H1 (cell line): ENCODE data around the gene ASTN2. TPM values are rescaled to one million over a fixed set of nuclear protein-coding genes. Genes with fewer than 3 reads are reported as not detected.

Experiments used
- CTCF ChIA-PET: fragments of 300-600 bp; sonication (Branson Sonifier 250); formaldehyde crosslinking; loops from one replicate; lab custom pipeline; 2021; ENCODE audit not compliant: partially characterized antibody; lab: Charles Lee
- POLR2A ChIA-PET: fragments of 300-600 bp; sonication (Branson Sonifier 250); formaldehyde crosslinking; loops from one replicate; lab custom pipeline; 2021; ENCODE audit warnings: inconsistent platforms; ENCODE audit not compliant: partially characterized antibody; lab: Charles Lee
- DNase-seq, 2 experiments: peaks; one replicate each; pipeline versions ENCODE4 v3.0.0 to v3.0.0-alpha.2; 2010 to 2022; ENCODE audit warnings: low spot score in 2 of 2, low read depth in 1 of 2, mixed read lengths in 1 of 2
- FAIRE-seq: peaks from 2 replicates; lab custom pipeline; 2011; peaks lifted over from hg19 to GRCh38; lab: Jason Lieb, UNC
- H2AFZ ChIP-seq: 2 replicates; pipeline ENCODE4 v1.8.1; 2012; ENCODE audit warnings: low read length, inconsistent platforms
- H2AK5ac ChIP-seq: 2 replicates; pipeline ENCODE4 v1.6.1; 2013; ENCODE audit warnings: low read depth, low read length
- H2BK120ac ChIP-seq: replicated peaks from 2 replicates; pipeline ENCODE3; 2013; ENCODE audit warnings: low read depth, low read length, inconsistent platforms
- H2BK12ac ChIP-seq: 2 replicates; pipeline ENCODE4 v1.6.1; 2013; ENCODE audit warnings: low read depth, low read length
- H2BK15ac ChIP-seq: 2 replicates; pipeline ENCODE4 v1.6.1; 2013; ENCODE audit warnings: low read length
- H2BK20ac ChIP-seq: 2 replicates; pipeline ENCODE4 v1.6.1; 2013; ENCODE audit warnings: low read length
- H2BK5ac ChIP-seq: 2 replicates; pipeline ENCODE4 v1.6.1; 2013; ENCODE audit warnings: low read depth, low read length
- H3K14ac ChIP-seq: 2 replicates; pipeline ENCODE4 v1.6.1; 2013; ENCODE audit warnings: inconsistent platforms; ENCODE audit not compliant: insufficient read length
- H3K18ac ChIP-seq: 2 replicates; pipeline ENCODE4 v1.6.1; 2013; ENCODE audit warnings: low read length; ENCODE audit errors: extremely low read depth
- H3K23ac ChIP-seq: 2 replicates; pipeline ENCODE4 v1.6.1; 2013; ENCODE audit warnings: inconsistent platforms; ENCODE audit not compliant: insufficient read length
- H3K23me2 ChIP-seq: 2 replicates; pipeline ENCODE4 v1.6.1; 2013; ENCODE audit warnings: low read depth, low read length
- H3K27ac ChIP-seq: 2 replicates; pipeline ENCODE4 v1.6.1; 2011; ENCODE audit warnings: low read depth, low read length, inconsistent platforms
- H3K27me3 ChIP-seq, 4 experiments: replicated peaks in 1 of 4; 1 replicate in 1 of 4; 2 replicates in 3 of 4; pipeline versions ENCODE4 v1.6.1 to v1.8.1; 2011 to 2013; ENCODE audit warnings: low read length in 3 of 4, mild to moderate bottlenecking in 3 of 4, inconsistent platforms in 2 of 4, mixed read lengths in 2 of 4, moderate library complexity in 1 of 4; ENCODE audit not compliant: control insufficient read depth in 3 of 4, insufficient read depth in 3 of 4; ENCODE audit errors: extremely low read depth in 1 of 4
- H3K36me3 ChIP-seq, 4 experiments: 2 replicates each; pipeline versions ENCODE4 v1.6.1 to v1.8.1; 2011 to 2013; ENCODE audit warnings: mild to moderate bottlenecking in 4 of 4, low read length in 3 of 4, moderate library complexity in 2 of 4, control low read depth in 1 of 4, inconsistent platforms in 1 of 4; ENCODE audit not compliant: insufficient read depth in 4 of 4, control insufficient read depth in 2 of 4
- H3K4ac ChIP-seq: replicated peaks from 2 replicates; pipeline ENCODE3; 2013; ENCODE audit warnings: low read length, low read depth, mixed read lengths, inconsistent platforms; ENCODE audit not compliant: insufficient read length
- H3K4me1 ChIP-seq, 4 experiments: replicated peaks in 1 of 4; 1 replicate in 1 of 4; 2 replicates in 3 of 4; pipeline versions ENCODE4 v1.6.1 to v1.8.1; 2011 to 2013; ENCODE audit warnings: low read length in 3 of 4, inconsistent platforms in 2 of 4, mixed read lengths in 1 of 4; ENCODE audit not compliant: insufficient read depth in 4 of 4, control insufficient read depth in 3 of 4
- H3K4me2 ChIP-seq, 2 experiments: 2 replicates each; pipeline versions ENCODE4 v1.6.1 to v1.8.1; 2011 to 2013; ENCODE audit warnings: low read depth in 2 of 2, low read length in 2 of 2, control low read depth in 1 of 2, inconsistent platforms in 1 of 2, mild to moderate bottlenecking in 1 of 2; ENCODE audit not compliant: insufficient read depth in 1 of 2
- H3K4me3 ChIP-seq, 4 experiments: fragments of 200-600, 300-600 bp in 1 of 4; sonication (generic), shearing (Covaris generic), sonication (Bioruptor Twin) in 1 of 4; 2 replicates each; pipeline versions ENCODE4 v1.5.1 to v1.8.1; 2011 to 2016; ENCODE audit warnings: low read length in 4 of 4, low read depth in 3 of 4, control low read depth in 2 of 4, inconsistent platforms in 2 of 4, mild to moderate bottlenecking in 2 of 4, mixed read lengths in 1 of 4, moderate library complexity in 1 of 4; ENCODE audit not compliant: insufficient read depth in 2 of 4; ENCODE audit errors: extremely low read depth in 1 of 4
- H3K56ac ChIP-seq: replicated peaks from 2 replicates; pipeline ENCODE3; 2013; ENCODE audit warnings: low read depth, mild to moderate bottlenecking, mixed read lengths, low read length, inconsistent platforms; ENCODE audit not compliant: insufficient read length
- H3K79me1 ChIP-seq: 2 replicates; pipeline ENCODE4 v1.6.1; 2013; ENCODE audit warnings: low read depth, low read length, control low read depth
- H3K79me2 ChIP-seq, 2 experiments: 2 replicates each; pipeline versions ENCODE4 v1.6.1 to v1.8.1; 2012 to 2013; ENCODE audit warnings: low read length in 2 of 2, mild to moderate bottlenecking in 2 of 2, inconsistent platforms in 1 of 2; ENCODE audit not compliant: insufficient read depth in 2 of 2, control insufficient read depth in 1 of 2
- H3K9ac ChIP-seq, 4 experiments: replicated peaks in 1 of 4; 1 replicate in 1 of 4; 2 replicates in 3 of 4; pipeline versions ENCODE4 v1.6.1 to v1.8.1; 2011 to 2013; ENCODE audit warnings: low read depth in 3 of 4, low read length in 3 of 4, control low read depth in 2 of 4, mild to moderate bottlenecking in 2 of 4, moderate library complexity in 2 of 4, inconsistent platforms in 1 of 4; ENCODE audit errors: extremely low read depth in 1 of 4
- H3K9me3 ChIP-seq, 2 experiments: 2 replicates each; pipeline versions ENCODE4 v1.6.1 to v1.8.1; 2012 to 2013; ENCODE audit warnings: mild to moderate bottlenecking in 2 of 2, moderate library complexity in 2 of 2, control low read depth in 1 of 2, inconsistent platforms in 1 of 2, low read depth in 1 of 2, low read length in 1 of 2, mixed read lengths in 1 of 2; ENCODE audit not compliant: insufficient read depth in 2 of 2
- H4K20me1 ChIP-seq, 2 experiments: replicated peaks in 1 of 2; 2 replicates each; pipeline versions ENCODE3 to v1.8.1; 2011 to 2013; ENCODE audit warnings: inconsistent platforms in 2 of 2, low read length in 2 of 2, mild to moderate bottlenecking in 1 of 2; ENCODE audit not compliant: insufficient read depth in 2 of 2, control insufficient read depth in 1 of 2
- H4K5ac ChIP-seq: 2 replicates; pipeline ENCODE4 v1.6.1; 2013; ENCODE audit warnings: low read length, low read depth, mixed read lengths, inconsistent platforms; ENCODE audit not compliant: insufficient read length
- H4K8ac ChIP-seq: 2 replicates; pipeline ENCODE4 v1.8.0; 2013; ENCODE audit warnings: mild to moderate bottlenecking, moderate library complexity, low read length, inconsistent platforms; ENCODE audit not compliant: insufficient read depth; ENCODE audit errors: extremely low read depth
- H4K91ac ChIP-seq: replicated peaks from 2 replicates; pipeline ENCODE3; 2013; ENCODE audit warnings: low read length, mixed read lengths, inconsistent platforms; ENCODE audit not compliant: insufficient read length
- BACH1 ChIP-seq: IDR thresholded peaks from 2 replicates; pipeline ENCODE4 v1.6.1; 2012; ENCODE audit warnings: low read length, improper control_type of control experiment
- CREB1 ChIP-seq: IDR thresholded peaks from 2 replicates; pipeline ENCODE4 v1.6.1; 2012; ENCODE audit warnings: inconsistent platforms
- GTF2F1 ChIP-seq: IDR thresholded peaks from 2 replicates; pipeline ENCODE4 v1.6.1; 2012; ENCODE audit warnings: low read depth, low read length, improper control_type of control experiment, borderline replicate concordance
- JUND ChIP-seq: IDR thresholded peaks from 2 replicates; pipeline ENCODE4 v1.6.1; 2011; ENCODE audit warnings: mild to moderate bottlenecking, improper control_type of control experiment, low read length
- NANOG ChIP-seq: IDR thresholded peaks from 2 replicates; pipeline ENCODE4 v1.6.1; 2011; ENCODE audit warnings: low read length, low read depth, mild to moderate bottlenecking, inconsistent platforms; ENCODE audit not compliant: insufficient read depth, poor library complexity, severe bottlenecking
- RFX5 ChIP-seq: IDR thresholded peaks from 2 replicates; pipeline ENCODE4 v1.6.1; 2011; ENCODE audit warnings: low read depth, low read length, improper control_type of control experiment, borderline replicate concordance
- RXRA ChIP-seq: IDR thresholded peaks from 2 replicates; pipeline ENCODE4 v1.6.1; 2011; ENCODE audit warnings: low read depth, mild to moderate bottlenecking, low read length, moderate library complexity; ENCODE audit not compliant: insufficient read depth
- SIN3A ChIP-seq, 2 experiments: IDR thresholded peaks in 1 of 2; conservative IDR thresholded peaks in 1 of 2; 2 replicates each; pipeline ENCODE4 v1.6.1; 2011 to 2012; ENCODE audit warnings: low read length in 2 of 2, improper control_type of control experiment in 1 of 2, low read depth in 1 of 2, mild to moderate bottlenecking in 1 of 2
- SP4 ChIP-seq: IDR thresholded peaks from 2 replicates; pipeline ENCODE4 v1.6.1; 2012; ENCODE audit warnings: low read length, inconsistent platforms
- SRF ChIP-seq: IDR thresholded peaks from 2 replicates; pipeline ENCODE4 v1.6.1; 2011; ENCODE audit warnings: mild to moderate bottlenecking, low read depth, low read length, moderate library complexity
- TAF1 ChIP-seq: IDR thresholded peaks from 2 replicates; pipeline ENCODE4 v1.6.1; 2011; ENCODE audit warnings: mild to moderate bottlenecking, low read depth, low read length
- WGBS, 2 experiments: shearing (Covaris generic) in 1 of 2; methylation state at CpG; one replicate each; pipeline versions ENCODE4 v1.1.6 to v1.1.7; 2013 to 2015; ENCODE audit warnings: low lambda C conversion rate in 2 of 2, mixed read lengths in 2 of 2, inconsistent platforms in 1 of 2, low coverage in 1 of 2, missing lambda C conversion rate in 1 of 2; ENCODE audit not compliant: insufficient replicate concordance in 2 of 2, insufficient coverage in 1 of 2, insufficient read length in 1 of 2; ENCODE audit errors: extremely low coverage in 1 of 2, missing lambda C conversion rate in 1 of 2; 5-methylcytosine and 5-hydroxymethylcytosine counted together
- polyA plus RNA-seq, 7 experiments: library from polyadenylated mRNA; depleted of rRNA in 3 of 7; stranded (reverse) in 5 of 7; unstranded in 2 of 7; fragments of >200 nt in 5 of 7; fragments of 200-250 nt in 2 of 7; gene quantifications; 1 replicate in 5 of 7; 2 replicates in 1 of 7; 4 replicates in 1 of 7; pipeline versions ENCODE4 v1.2.1 to v1.2.3, GENCODE V29; 2011 to 2013; ENCODE audit warnings: missing spikeins in 2 of 7, mixed read lengths in 2 of 7
- total RNA-seq: library from RNA; stranded (reverse); fragmentation: NEBNext Ultra II Directional; extraction: Animal tissue kit (Norgen Biotek cat#: 25700); gene quantifications from 2 replicates; pipeline ENCODE4 v1.2.1, GENCODE V29; 2021

The ASTN2 gene
- total and polyA plus RNA-seq, 2 of the 8 experiments (the other 6 are each of a cell fraction or from before 2014, with no cell fraction given): 8.2 to 13.7 TPM

- Histone ChIP-seq H3K56ac (no peak overlapping the region), H2BK5ac (no peak overlapping the region), H2BK15ac (no peak overlapping the region), H3K79me1 (no peaks in the 10 kb centered on the region), H3K4me2 (no peak overlapping the region), H4K5ac (no peak overlapping the region), H2AK5ac (no peak overlapping the region), H3K79me2 (no peaks in the 10 kb centered on the region), H3K23me2 (no peaks in the 10 kb centered on the region), H3K27me3 (no peaks in the 10 kb centered on the region), H3K4me1 (no peaks in the 10 kb centered on the region), H3K14ac (no peak overlapping the region), H3K9ac (no peak overlapping the region), H3K27ac (no peak overlapping the region), H3K4me3 (no peak overlapping the region), H4K20me1 (no peaks in the 10 kb centered on the region), H4K8ac (no peak overlapping the region), H4K91ac (no peak overlapping the region), H3K23ac (no peak overlapping the region), H2BK120ac (no peak overlapping the region), H3K36me3 (peaks cover 0 to 2% (median 0%) of the 10 kb centered on the region in 4 experiments; a peak in 1 of 8 replicates), H3K4ac (no peak overlapping the region), H2BK12ac (no peak overlapping the region), H3K9me3 (no peaks in the 10 kb centered on the region), H2AFZ (no peak overlapping the region), H2BK20ac (no peak overlapping the region), H3K18ac (no peak overlapping the region)
- 89% methylated on average over 2 of the region's 2 CpGs; no CpG with 5 or more reads in 1 of the 2 experiments for WGBS, 2 experiments
- no peak for DNase-seq
- POLR2A ChIA-PET: no interaction called here
- TF ChIP-seq SRF (no peak), JUND (no peak), SIN3A (conservative IDR thresholded peaks at IDR 0.05 in 1 of 2, IDR thresholded peaks at IDR 0.05 in 1 of 2; ENCODE audit: low read depth in 1 of 2, low read length in 2 of 2) (no peak), RXRA (no peak), TAF1 (no peak), BACH1 (no peak), NANOG (no peak), SP4 (no peak), GTF2F1 (no peak), CREB1 (no peak), RFX5 (no peak)
- FAIRE-seq: no peak
- CTCF ChIA-PET: interaction anchor here (0.6 to 1.2 kb wide), 6 partner anchors 19 to 289 kb away, joined by 3 read pairs; partner anchors contain the start of gene PAPPA
Measured at GRCh38 chr9:116379821-116380220, 1035.0 kb downstream of the ASTN2 start.
